ENCODE data around the gene TMEM108. TPM values are rescaled to one million over a fixed set of nuclear protein-coding genes. Genes with fewer than 3 reads are reported as not detected.

Gene TMEM108
- total and polyA plus RNA-seq, 10 of the 15 experiments (the other 5 are each of a cell fraction or from before 2014, with no cell fraction given), result 0.02 to 0.58 (median 0.12) TPM; not detected in 5

GRCh38 chr3:133380481-133381225 is 342.5 kb downstream of the TMEM108 start:
- H3K36me3 ChIP-seq (ENCODE audit: control insufficient read depth in 2 of 2, insufficient read depth in 2 of 2, low read length in 1 of 2), result no peaks in the 10 kb centered on the region
- BruUV-seq (replicated peaks), result no TSS peak
- no peak overlapping the region for H2AFZ ChIP-seq (ENCODE audit: control insufficient read depth, low read depth, low read length)
- DNase-seq (ENCODE audit: low read depth, low spot score), result no peak
- H3K9me3 ChIP-seq (replicated peaks; ENCODE audit: control insufficient read depth, insufficient read depth, low read length), result no peaks in the 10 kb centered on the region
- intact Hi-C loops (cut with micrococcal nuclease; ENCODE audit: unreplicated experiment) (loop anchor here (5.0 kb wide), 1 partner anchor 578 kb away; no protein-coding TSS in a partner anchor), in situ Hi-C loops (cut with MboI) (loop anchor here (5.0 to 25.0 kb wide), 2 partner anchors 648 to 843 kb away; no protein-coding TSS in a partner anchor)
- H4K20me1 ChIP-seq (ENCODE audit: control insufficient read depth, insufficient read depth), result no peaks in the 10 kb centered on the region
- H3K79me2 ChIP-seq (ENCODE audit: control insufficient read depth, insufficient read depth, low read length), result no peaks in the 10 kb centered on the region
- ATAC-seq, result no peak
- ChIA-PET SMC1A (ENCODE audit: uncharacterized antibody, unreplicated experiment) (interaction anchor here (4.9 kb wide), 1 partner anchor 649 kb away, joined by 20 read pairs; no protein-coding TSS in a partner anchor), POLR2A (no interaction called here), RAD21 (ENCODE audit: unreplicated experiment) (interaction anchor here (0.8 to 3.1 kb wide), 3 partner anchors 272 to 654 kb away, joined by 3 to 23 read pairs (median 3); no protein-coding TSS in a partner anchor), CTCF (interaction anchor here (2.2 to 5.4 kb wide), 4 partner anchors 15 to 653 kb away, joined by 9 to 43 read pairs (median 38); no protein-coding TSS in a partner anchor)
- no peaks in the 10 kb centered on the region for H3K4me1 ChIP-seq (ENCODE audit: control insufficient read depth, insufficient read depth, low read length)
- no peak overlapping the region for H3K27ac ChIP-seq (ENCODE audit: control insufficient read depth, insufficient read depth)
- no peak for FAIRE-seq
- no peak overlapping the region for H3K9ac ChIP-seq (ENCODE audit: control insufficient read depth, insufficient read depth, low read length)
- H3K4me2 ChIP-seq (ENCODE audit: control insufficient read depth, insufficient read depth), result no peak overlapping the region
- no peaks in the 10 kb centered on the region; a peak in 2 of 4 replicates for H3K27me3 ChIP-seq (replicated peaks in 1 of 2; ENCODE audit: control insufficient read depth in 2 of 2, insufficient read depth in 2 of 2, low read length in 1 of 2)
- no peak overlapping the region for H3K4me3 ChIP-seq
- WGBS (ENCODE audit: insufficient coverage, insufficient replicate concordance, low lambda C conversion rate, missing lambda C conversion rate), result 29% methylated on average over 16 of the region's 16 CpGs
- no peak for TF ChIP-seq MTA2 (IDR thresholded peaks at IDR 0.05; ENCODE audit: low read depth)
- no peak for TF ChIP-seq POLR2AphosphoS2 (IDR thresholded peaks at IDR 0.05; ENCODE audit: low read depth, low read length)
- TF ChIP-seq HDAC2 (IDR thresholded peaks at IDR 0.05), result no peak
- TF ChIP-seq CUX1 (IDR thresholded peaks at IDR 0.05; ENCODE audit: insufficient replicate concordance, low read depth, low read length), result no peak
- TF ChIP-seq ZBTB40 (IDR thresholded peaks at IDR 0.05; ENCODE audit: borderline replicate concordance), result no peak
- TF ChIP-seq NBN (IDR thresholded peaks at IDR 0.05), result no peak
- no peak for TF ChIP-seq SKIL (IDR thresholded peaks at IDR 0.05; ENCODE audit: low read depth, poor library complexity, severe bottlenecking)
- no peak for TF ChIP-seq CBFB (IDR thresholded peaks at IDR 0.05; ENCODE audit: low read depth)

All from GM12878 (cell line).